Tibial artery (tissue), 4 donors: ENCODE data around the gene CTDNEP1.
A peak's percentile ranks its signal among the peaks of the same experiment; 100 is the strongest.

ENCODE experiments used
- DNase-seq, 2 donors: peaks; one replicate each; pipeline ENCODE4 v3.0.0-alpha.2; 2019
- H3K27ac ChIP-seq, 2 donors: fragments of 200-600 bp; sonication (generic) in 1 of 2; 1 replicate in 1 of 2; 2 replicates in 1 of 2; pipeline ENCODE4 v1.5.1; 2018 to 2019; ENCODE audit warnings: mild to moderate bottlenecking in 1 of 2
- H3K27me3 ChIP-seq, 2 donors: fragments of 200-600 bp; sonication (generic) in 1 of 2; one replicate each; pipeline versions ENCODE4 v1.5.1 to v1.6.0; 2016 to 2019
- H3K36me3 ChIP-seq, 3 donors: fragments of 200-600 bp; sonication (generic) in 2 of 3; one replicate each; pipeline ENCODE4 v1.5.1; 2016 to 2019; ENCODE audit warnings: mild to moderate bottlenecking in 2 of 3
- H3K4me1 ChIP-seq, 4 donors: fragments of 200-600 bp; sonication (generic) in 2 of 4; 1 replicate in 3 of 4; 2 replicates in 1 of 4; pipeline ENCODE4 v1.5.1; 2016 to 2019
- H3K4me3 ChIP-seq, 2 donors: fragments of 200-600 bp; sonication (generic) in 1 of 2; 1 replicate in 1 of 2; 2 replicates in 1 of 2; pipeline ENCODE4 v1.5.1; 2018 to 2019; ENCODE audit warnings: mild to moderate bottlenecking in 2 of 2
- H3K9me3 ChIP-seq, 3 donors: fragments of 200-600 bp; sonication (generic) in 1 of 3; one replicate each; pipeline ENCODE4 v1.5.1; 2016 to 2019
- intact Hi-C: fragments of 100-400 bp; cut with DNase I; formaldehyde crosslinking; loops from one replicate; pipeline ENCODE4 v1.15.0; 2023; ENCODE audit warnings: low total_unique reads
- TF ChIP-seq, protein P1 (sequence below), 2 experiments: fragments of 200-600 bp in 1 of 2; fragments of 450-650 bp in 1 of 2; IDR thresholded peaks; one replicate each; pipeline ENCODE4 v1.5.1; 2017 to 2019; ENCODE audit warnings: antibody characterized with exemption in 2 of 2, mild to moderate bottlenecking in 1 of 2, moderate library complexity in 1 of 2

Gene CTDNEP1

DNA sequence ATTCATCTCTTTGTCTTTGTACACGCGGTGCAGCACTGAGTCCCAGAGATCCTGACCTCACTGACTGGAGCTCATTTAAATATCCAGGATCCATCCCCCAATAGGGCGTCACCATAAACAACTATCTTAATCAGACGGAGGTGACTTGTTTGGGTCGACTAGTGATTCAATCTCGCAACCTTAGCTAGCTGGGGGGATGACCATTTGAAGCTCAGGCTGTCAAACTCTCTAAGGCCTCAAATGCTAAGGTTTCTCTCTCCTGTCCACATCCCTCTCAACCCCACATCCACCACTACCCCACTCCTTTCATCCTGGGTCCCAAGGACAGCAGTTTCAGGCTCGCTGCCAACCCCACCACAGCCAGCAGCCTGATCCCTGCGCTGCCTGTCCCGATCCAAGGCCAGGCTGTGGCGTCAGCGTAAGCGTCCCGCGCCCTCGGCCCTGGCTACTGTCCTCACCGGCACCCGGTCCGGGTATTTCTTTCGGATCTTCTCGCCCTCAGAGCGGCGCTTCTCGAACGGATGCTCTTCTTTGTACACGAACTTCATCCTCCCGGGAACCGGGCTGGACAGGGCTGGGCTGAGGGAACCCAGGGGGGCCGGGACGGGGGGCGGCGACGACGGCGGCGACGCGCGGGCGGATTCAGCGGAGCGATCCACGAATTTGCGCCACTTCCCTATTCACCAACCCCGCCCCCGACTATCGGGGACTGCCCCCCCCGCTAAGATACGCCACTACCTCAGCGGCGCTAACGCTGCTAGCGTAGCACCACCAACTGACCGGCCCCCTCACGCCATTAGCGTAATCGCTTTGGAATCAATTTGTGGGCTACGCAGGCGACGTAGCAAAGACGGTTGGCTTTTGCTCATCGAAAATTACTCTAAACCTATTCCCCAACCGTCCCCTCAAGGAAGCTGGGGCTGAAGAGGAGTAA lies 9.5 kb downstream of the CTDNEP1 start, which contains the start of gene GABARAP:
Gene GABARAP, minus strand, starts transcription at position 667 of the 934 bp plus-strand sequence. Its CDS starts 119 bp downstream, at position 548.
- Histone ChIP-seq H3K27ac (peak within 1 kb of the TSS; percentile 95 to 97), H3K9me3 (no peaks in the 10 kb centered on the region)
- intact Hi-C loops = no loop called here

DNA sequence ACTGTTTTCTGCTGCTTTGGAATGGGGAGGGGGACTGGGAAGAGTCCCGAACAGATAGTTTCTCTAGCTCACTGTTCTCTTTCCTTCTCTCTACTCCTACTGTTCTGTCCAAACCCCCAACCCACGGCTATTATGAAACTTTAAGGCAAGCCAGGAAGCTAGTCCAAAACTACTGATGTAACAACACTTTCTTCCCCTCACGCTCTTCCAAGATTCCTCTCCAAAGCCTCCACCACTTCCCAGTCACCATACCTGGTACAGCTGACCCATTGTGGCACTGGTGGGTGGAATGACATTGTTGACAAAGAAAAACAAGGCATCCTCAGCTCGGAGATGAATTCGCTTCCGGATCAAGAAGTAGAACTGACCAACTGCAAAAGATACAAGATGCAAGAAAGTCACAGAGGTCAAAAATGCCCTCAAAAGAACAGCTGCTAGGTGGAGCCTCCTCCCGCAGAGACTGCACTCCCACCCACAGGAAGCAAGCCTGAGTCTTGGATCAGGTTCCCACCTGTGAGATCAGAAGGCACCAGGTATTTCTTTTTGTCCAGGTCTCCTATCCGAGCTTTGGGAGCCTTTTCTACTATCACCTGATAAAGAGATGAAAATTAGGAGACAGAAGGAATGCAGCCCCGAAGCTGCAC lies 10.3 kb downstream of the CTDNEP1 start:
- TF ChIP-seq, protein P1, sequence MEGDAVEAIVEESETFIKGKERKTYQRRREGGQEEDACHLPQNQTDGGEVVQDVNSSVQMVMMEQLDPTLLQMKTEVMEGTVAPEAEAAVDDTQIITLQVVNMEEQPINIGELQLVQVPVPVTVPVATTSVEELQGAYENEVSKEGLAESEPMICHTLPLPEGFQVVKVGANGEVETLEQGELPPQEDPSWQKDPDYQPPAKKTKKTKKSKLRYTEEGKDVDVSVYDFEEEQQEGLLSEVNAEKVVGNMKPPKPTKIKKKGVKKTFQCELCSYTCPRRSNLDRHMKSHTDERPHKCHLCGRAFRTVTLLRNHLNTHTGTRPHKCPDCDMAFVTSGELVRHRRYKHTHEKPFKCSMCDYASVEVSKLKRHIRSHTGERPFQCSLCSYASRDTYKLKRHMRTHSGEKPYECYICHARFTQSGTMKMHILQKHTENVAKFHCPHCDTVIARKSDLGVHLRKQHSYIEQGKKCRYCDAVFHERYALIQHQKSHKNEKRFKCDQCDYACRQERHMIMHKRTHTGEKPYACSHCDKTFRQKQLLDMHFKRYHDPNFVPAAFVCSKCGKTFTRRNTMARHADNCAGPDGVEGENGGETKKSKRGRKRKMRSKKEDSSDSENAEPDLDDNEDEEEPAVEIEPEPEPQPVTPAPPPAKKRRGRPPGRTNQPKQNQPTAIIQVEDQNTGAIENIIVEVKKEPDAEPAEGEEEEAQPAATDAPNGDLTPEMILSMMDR (IDR thresholded peaks at IDR 0.05) = no peak
- no peak for DNase-seq
- Histone ChIP-seq H3K4me1 (peaks cover 0 to 43% (median 31%) of the 10 kb centered on the region in 4 donors), H3K9me3 (no peaks in the 10 kb centered on the region), H3K36me3 (peaks cover 18 to 44% (median 38%) of the 10 kb centered on the region in 3 donors), H3K27ac (peak overlapping the region; percentile 95 to 97), H3K27me3 (no peaks in the 10 kb centered on the region), H3K4me3 (peak overlapping the region; percentile 73 to 77)
- intact Hi-C loops = no loop called here

More for the DNA sequence above, 9.5 kb downstream of the CTDNEP1 start, which contains the start of gene GABARAP:
- H3K36me3 ChIP-seq = peaks cover 25 to 45% (median 43%) of the 10 kb centered on the region in 3 donors
- TF ChIP-seq, protein P1 (IDR thresholded peaks at IDR 0.05) = no peak
- H3K27me3 ChIP-seq = no peaks in the 10 kb centered on the region
- peak; percentile 94 to 97 for DNase-seq
- H3K4me1 ChIP-seq = peaks cover 0 to 39% (median 29%) of the 10 kb centered on the region in 4 donors
- peak within 1 kb of the TSS; percentile 73 to 77 for H3K4me3 ChIP-seq

DNA sequence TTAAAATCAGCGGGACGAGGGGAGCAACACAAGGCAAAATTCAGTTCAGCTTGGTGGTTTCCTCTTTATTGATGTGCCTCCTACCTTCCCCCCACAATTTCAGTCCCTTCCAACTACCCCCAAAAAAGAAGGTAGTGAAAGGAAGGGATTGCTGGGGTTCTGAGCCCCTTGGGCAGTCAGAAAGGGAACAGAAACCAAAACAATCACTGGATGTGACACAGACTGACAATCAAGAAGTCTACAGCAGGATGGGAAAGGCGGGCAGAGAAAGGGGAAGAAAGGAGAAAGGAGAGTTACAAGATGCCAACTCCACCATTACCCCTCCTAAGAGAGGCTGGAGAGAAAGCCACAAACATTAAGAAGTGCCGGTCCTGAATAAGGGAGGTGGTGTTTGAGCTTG lies 11.2 kb downstream of the CTDNEP1 start:
- Histone ChIP-seq H3K36me3 (peaks cover 12 to 44% (median 38%) of the 10 kb centered on the region in 3 donors), H3K4me3 (peak overlapping the region; percentile 73 to 77), H3K9me3 (no peaks in the 10 kb centered on the region), H3K27me3 (no peaks in the 10 kb centered on the region), H3K4me1 (peaks cover 0 to 46% (median 31%) of the 10 kb centered on the region in 4 donors), H3K27ac (peak overlapping the region; percentile 95 to 97)
- intact Hi-C loops = no loop called here
- no peak for DNase-seq
- TF ChIP-seq, protein P1 (IDR thresholded peaks at IDR 0.05) = no peak

DNA sequence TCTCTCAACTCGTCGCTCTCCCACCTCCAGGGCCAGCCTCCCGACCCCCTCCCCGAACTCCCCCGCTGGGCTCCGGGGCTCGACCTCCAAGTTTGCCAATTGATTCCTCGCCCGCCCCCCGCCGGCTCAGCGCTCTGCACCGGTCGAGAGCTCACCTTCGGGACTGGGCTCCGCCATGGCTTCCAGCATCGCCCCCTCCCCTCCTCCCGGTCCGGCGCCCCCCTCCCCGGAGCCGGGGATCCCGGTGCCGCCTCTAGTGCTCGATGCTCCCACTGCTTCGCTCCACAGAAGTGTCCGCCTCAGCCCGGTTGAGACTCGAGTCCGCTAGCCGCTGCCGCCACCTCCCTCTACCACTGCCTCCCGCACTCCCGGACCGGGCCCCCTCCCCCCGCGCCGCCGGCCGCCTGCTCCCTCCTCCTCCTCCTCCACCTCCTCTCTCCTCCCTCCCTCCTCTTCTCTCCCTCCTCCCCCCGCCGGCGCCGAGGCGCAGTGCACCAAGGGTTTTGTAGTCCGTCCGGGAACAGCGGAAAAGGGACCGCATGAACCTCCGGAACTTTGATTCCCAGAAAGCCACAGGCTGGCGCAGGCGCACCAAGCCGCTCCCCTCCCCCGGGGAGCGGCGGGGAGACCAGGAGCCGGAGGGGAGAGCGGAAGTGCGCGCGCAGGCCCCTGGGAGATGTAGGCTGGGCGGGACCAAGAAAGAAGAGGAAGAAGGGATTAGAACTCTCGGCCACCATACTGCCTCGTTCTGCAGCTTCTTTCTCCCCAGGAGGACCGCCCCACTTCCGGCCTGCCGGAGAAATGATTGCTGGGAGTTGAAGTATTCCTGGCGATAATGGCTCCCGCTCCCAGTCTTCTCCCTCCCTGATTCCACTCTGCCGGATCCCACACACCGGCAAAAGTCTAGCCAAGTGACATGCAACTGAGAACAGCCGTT lies 12.2 kb downstream of the CTDNEP1 start, which contains the start of gene PHF23:
Gene PHF23, minus strand, starts transcription at position 367 of the 937 bp plus-strand sequence. Its CDS starts 178 bp downstream, at position 189.
- H3K27me3 ChIP-seq = no peaks in the 10 kb centered on the region
- peak; percentile 99 to 100 for DNase-seq
- intact Hi-C loops = no loop called here
- H3K27ac ChIP-seq = peak within 1 kb of the TSS; percentile 95 to 98
- TF ChIP-seq, protein P1 (IDR thresholded peaks at IDR 0.05) = peak in 1 of 2 experiments; percentile 47
- peak within 1 kb of the TSS; percentile 87 to 99 for H3K4me3 ChIP-seq
- peaks cover 12 to 36% (median 30%) of the 10 kb centered on the region in 3 donors for H3K36me3 ChIP-seq
- peaks cover 0 to 55% (median 38%) of the 10 kb centered on the region in 4 donors for H3K4me1 ChIP-seq
- no peaks in the 10 kb centered on the region for H3K9me3 ChIP-seq
